Measurements from ENCODE around the gene BAHCC1. TPM values are rescaled to one million over a fixed set of nuclear protein-coding genes. Genes with fewer than 3 reads are reported as not detected.

The BAHCC1 gene
- total RNA-seq, 1 donor from 2014 or later: 22.7 TPM

DNA sequence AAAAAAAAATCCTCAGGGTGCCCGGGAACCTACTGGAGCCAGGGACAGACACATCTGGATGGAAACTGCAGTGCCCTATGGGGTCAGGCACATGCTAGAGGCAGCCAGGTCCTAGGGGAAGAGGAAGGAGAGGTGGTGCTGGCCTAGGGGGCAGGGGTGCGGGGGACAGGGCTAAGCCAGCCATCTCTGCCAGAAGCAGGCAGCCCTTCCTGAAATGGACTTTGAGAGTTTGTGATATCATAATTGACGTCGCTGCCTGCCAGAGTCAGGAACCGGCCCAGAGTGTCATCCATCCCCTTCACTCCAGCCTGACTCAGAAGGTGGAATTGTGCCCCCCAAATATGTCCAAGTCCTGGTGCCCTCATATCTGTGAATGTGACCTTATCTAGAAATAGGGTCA is 25.0 kb upstream of the BAHCC1 start:
- TF ChIP-seq, protein P1, sequence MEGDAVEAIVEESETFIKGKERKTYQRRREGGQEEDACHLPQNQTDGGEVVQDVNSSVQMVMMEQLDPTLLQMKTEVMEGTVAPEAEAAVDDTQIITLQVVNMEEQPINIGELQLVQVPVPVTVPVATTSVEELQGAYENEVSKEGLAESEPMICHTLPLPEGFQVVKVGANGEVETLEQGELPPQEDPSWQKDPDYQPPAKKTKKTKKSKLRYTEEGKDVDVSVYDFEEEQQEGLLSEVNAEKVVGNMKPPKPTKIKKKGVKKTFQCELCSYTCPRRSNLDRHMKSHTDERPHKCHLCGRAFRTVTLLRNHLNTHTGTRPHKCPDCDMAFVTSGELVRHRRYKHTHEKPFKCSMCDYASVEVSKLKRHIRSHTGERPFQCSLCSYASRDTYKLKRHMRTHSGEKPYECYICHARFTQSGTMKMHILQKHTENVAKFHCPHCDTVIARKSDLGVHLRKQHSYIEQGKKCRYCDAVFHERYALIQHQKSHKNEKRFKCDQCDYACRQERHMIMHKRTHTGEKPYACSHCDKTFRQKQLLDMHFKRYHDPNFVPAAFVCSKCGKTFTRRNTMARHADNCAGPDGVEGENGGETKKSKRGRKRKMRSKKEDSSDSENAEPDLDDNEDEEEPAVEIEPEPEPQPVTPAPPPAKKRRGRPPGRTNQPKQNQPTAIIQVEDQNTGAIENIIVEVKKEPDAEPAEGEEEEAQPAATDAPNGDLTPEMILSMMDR (IDR thresholded peaks at IDR 0.05): no peak
- Mint-ChIP-seq H3K27me3 (ENCODE audit: low read depth) (no peaks in the 10 kb centered on the region), H3K4me3 (ENCODE audit: unreplicated experiment) (no peak overlapping the region), H3K4me1 (ENCODE audit: low read depth) (peaks cover 8% of the 10 kb centered on the region), H3K9me3 (ENCODE audit: low read depth) (no peaks in the 10 kb centered on the region), H3K27ac (ENCODE audit: unreplicated experiment) (no peak overlapping the region), H3K36me3 (ENCODE audit: low read depth) (no peaks in the 10 kb centered on the region)
- DNase-seq (ENCODE audit: low spot score): no peak

DNA sequence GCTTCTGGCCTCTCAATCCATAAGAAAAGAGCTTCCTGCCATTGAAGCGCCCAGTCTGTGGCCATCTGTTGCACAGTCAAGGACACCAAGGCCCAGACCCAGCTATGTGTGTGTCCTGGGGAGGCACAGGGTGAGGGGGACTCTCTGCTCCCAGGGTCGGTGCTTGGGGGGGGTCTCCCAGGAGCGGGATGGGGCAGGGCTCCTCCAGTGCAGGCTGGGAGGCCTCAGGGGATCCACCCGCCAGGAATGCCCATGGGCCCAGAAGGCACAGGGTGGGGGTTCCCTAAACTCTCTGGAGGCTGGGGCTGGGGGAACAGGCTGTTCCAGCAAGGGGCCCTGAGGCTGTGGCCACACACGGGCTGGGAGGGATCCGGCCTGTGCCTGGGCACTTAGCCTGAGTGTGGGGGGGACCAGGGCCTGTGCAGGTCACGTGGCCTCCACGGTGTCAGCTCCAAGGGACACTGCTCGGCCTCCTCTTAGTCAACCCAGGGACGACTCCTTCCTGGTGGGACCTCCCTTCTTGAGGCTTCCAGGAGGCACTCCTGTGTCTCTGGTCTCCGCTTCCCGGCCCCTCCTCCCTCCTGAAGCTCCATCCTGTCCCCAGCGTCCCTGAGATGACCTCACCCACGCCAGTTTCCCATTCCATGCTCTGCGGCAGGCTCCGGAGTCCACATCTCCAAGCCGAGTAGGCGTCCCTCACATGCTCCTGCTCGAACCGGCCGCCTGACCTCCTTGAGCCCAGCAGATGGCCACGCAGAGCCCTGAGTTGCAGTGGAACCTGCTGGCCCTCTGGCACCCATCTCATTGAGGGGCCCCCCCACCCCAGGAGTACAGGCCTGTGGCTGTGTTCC is 23.1 kb upstream of the BAHCC1 start:
- no peaks in the 10 kb centered on the region for H3K27me3 Mint-ChIP-seq (ENCODE audit: low read depth)
- DNase-seq (ENCODE audit: low spot score): no peak
- H3K36me3 Mint-ChIP-seq (ENCODE audit: low read depth): no peaks in the 10 kb centered on the region
- no peak overlapping the region for H3K4me3 Mint-ChIP-seq (ENCODE audit: unreplicated experiment)
- H3K27ac Mint-ChIP-seq (ENCODE audit: unreplicated experiment): no peak overlapping the region
- TF ChIP-seq, protein P1 (IDR thresholded peaks at IDR 0.05): peak; percentile 72
- H3K4me1 Mint-ChIP-seq (ENCODE audit: low read depth): no peaks in the 10 kb centered on the region
- no peaks in the 10 kb centered on the region for H3K9me3 Mint-ChIP-seq (ENCODE audit: low read depth)

DNA sequence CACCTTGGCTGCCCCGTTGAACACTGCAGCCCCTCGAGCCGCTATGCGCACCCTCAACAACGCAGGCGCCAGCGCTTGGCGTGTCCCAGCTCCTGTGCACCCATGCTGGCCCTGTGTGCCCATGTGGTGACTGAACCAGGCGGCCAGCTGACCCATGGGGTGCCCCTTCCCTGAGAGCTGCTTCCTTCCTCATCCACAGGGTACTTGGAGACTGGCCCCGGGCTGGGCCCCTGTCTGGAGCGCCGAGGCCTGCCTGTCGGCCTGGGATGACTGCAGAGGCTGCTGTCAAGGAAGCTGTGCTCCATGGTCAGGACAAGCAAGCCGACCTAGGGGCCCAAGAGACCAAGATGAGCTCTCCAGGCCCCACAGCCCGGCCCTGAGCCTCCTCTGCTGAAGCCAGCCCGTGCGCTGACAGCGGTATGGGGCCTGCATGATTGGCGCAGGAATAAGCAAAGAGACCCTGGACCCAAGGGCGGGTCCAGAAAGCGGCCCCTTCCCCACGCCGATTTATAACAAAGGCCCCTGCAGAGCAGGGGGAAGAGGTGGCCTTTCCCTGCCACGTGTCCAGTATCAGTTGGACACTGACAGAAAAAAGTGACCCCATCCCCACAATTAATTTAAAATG is 21.6 kb upstream of the BAHCC1 start:
- no peak overlapping the region for H3K27ac Mint-ChIP-seq (ENCODE audit: unreplicated experiment)
- H3K9me3 Mint-ChIP-seq (ENCODE audit: low read depth): no peaks in the 10 kb centered on the region
- no peak for DNase-seq (ENCODE audit: low spot score)
- no peaks in the 10 kb centered on the region for H3K4me1 Mint-ChIP-seq (ENCODE audit: low read depth)
- TF ChIP-seq, protein P1 (IDR thresholded peaks at IDR 0.05): no peak
- H3K27me3 Mint-ChIP-seq (ENCODE audit: low read depth): no peaks in the 10 kb centered on the region
- H3K36me3 Mint-ChIP-seq (ENCODE audit: low read depth): no peaks in the 10 kb centered on the region
- H3K4me3 Mint-ChIP-seq (ENCODE audit: unreplicated experiment): no peak overlapping the region

DNA sequence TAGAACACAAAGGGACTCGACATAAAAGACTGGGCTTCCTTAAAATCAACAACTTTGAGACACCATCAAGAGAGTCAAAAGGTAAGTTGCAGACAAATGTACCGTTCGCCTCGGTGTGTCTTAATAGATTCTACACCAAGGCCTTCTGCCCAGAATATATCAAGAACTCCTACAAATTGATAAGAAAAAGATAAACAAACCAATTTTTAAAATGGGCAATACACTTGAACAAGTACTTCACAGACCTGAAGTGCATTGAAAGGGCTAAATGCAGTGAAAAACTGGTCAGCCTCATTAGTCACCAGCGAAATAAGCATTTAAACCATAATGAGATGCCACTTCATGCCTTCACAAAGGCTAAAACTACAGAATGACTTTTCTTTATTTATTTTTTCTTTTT is 20.4 kb upstream of the BAHCC1 start:
- H3K4me1 Mint-ChIP-seq (ENCODE audit: low read depth): no peaks in the 10 kb centered on the region
- DNase-seq (ENCODE audit: low spot score): no peak
- H3K9me3 Mint-ChIP-seq (ENCODE audit: low read depth): no peaks in the 10 kb centered on the region
- H3K27me3 Mint-ChIP-seq (ENCODE audit: low read depth): no peaks in the 10 kb centered on the region
- H3K36me3 Mint-ChIP-seq (ENCODE audit: low read depth): no peaks in the 10 kb centered on the region
- H3K4me3 Mint-ChIP-seq (ENCODE audit: unreplicated experiment): no peak overlapping the region
- TF ChIP-seq, protein P1 (IDR thresholded peaks at IDR 0.05): no peak
- no peak overlapping the region for H3K27ac Mint-ChIP-seq (ENCODE audit: unreplicated experiment)

DNA sequence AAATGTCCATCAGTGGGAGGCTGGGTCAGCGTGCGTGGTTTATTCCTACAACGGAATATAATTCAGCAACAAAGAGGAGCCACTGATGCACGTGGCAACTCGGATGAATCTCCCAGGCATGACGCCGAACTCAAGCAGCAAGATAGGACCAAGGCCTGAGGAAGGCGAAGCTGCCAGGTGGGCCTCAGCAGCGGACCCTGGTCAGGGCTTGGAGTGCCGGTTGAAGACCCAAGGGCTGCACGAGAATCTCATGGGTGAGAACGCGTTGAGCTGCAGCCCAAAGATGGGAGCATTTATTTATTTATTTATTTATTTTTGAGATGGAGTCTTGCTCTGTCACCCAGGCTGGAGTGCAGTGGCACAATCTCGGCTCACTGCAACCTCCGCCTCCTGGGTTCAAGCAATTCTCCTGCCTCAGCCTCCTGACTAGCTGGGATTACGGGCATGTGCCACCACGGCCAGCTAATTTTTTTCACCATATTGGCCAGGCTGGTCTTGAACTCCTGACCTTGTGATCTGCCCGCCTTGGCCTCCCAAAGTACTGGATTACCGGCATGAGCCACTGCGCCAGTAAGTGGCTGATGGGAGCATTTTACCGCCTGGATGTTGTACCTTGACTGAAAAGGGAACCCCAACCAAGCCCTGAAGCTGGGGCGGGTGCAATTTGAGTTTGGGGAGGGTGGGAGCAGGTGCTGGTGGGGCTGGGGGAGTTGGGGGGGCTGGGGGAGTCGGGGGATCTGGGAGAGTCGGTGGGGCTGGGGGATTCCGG is 18.1 kb upstream of the BAHCC1 start:
- Mint-ChIP-seq H3K27me3 (ENCODE audit: low read depth) (no peaks in the 10 kb centered on the region), H3K27ac (ENCODE audit: unreplicated experiment) (no peak overlapping the region), H3K4me3 (ENCODE audit: unreplicated experiment) (no peak overlapping the region), H3K4me1 (ENCODE audit: low read depth) (no peaks in the 10 kb centered on the region), H3K36me3 (ENCODE audit: low read depth) (no peaks in the 10 kb centered on the region), H3K9me3 (ENCODE audit: low read depth) (no peaks in the 10 kb centered on the region)
- TF ChIP-seq, protein P1 (IDR thresholded peaks at IDR 0.05): no peak
- DNase-seq (ENCODE audit: low spot score): no peak

Measured in chondrocyte (in vitro differentiated cells).